GM19397 (cell line): Measurements from ENCODE around the gene DTNBP1.

ENCODE experiments used
- ATAC-seq: cut with Tn5 transposase; IDR thresholded peaks from one replicate; pipeline ENCODE4 v1.9.1; 2021; ENCODE audit warnings: mild to moderate bottlenecking, moderate library complexity; ENCODE audit not compliant: unreplicated experiment

The DTNBP1 gene

DNA sequence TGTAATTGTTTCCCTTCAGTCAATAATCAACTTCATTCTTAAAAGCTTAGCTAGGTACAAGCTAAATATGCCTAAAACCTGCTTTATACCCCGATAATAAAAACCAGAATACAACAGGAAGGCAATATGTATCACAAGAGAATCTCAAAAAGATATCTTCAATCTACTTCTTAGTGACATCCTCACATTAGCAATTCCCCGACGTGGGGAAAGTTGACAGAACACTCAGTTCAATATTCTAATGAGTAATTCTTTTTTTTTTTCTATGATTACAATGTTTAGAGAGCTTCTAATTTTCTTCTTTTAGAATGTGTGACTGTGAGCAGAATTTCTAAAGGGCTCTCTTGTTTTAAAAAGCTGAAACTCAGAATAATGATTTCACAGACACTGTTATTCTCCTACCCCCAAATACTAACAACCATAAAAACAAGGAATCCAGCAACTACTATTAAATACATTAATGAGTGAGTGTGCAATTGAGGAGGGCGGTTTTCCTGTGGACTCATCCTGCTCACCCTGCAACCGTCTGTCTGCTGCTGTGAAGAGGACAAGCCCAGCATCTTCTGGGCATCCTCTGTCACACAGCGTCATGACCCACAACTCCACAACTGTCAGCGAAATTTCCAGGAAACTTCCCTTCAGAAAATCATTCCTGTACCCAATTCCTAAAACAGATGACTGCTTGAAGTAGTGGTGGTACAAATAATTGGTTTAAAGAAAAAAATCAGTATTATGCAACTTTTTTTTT, 68.1 kb downstream of the DTNBP1 start:
- no peak for ATAC-seq

DNA sequence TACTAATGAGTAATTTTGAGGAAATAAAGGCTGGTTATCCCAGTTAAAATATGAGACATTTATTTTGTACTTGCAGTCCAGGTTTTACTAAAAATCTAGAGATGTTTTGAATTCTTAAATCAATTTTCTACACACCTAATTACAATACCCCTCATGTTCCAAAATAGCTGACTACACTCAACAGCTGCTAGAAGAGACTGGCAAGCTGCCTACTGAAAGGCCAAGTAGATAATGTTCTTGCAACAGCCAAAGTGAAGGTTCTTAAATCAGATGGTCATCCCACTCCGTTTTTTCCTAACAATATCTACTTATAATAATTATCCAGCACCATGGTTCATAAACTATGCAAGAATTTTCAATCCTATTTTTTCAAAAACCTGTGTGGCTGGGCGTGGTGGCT, 69.0 kb downstream of the DTNBP1 start:
- no peak for ATAC-seq

DNA sequence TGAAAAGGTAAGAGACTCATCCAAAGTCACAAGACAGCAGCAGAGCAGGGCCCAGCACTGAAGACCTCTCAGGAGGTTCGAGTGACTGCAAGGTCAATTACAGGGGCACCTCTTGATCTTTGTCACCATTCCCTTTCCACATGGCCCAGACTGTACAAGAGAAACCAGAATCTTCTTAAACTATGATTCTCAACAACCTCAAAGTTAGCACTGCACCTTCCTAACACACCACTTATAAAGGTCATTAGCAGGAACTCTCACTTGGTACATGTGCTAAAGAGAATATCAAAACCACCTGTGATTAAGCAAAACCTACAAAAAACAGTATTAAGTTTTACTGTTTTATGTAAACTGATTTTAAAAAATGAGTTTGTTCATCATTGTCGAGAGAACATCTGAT, 70.2 kb downstream of the DTNBP1 start:
- ATAC-seq: no peak

DNA sequence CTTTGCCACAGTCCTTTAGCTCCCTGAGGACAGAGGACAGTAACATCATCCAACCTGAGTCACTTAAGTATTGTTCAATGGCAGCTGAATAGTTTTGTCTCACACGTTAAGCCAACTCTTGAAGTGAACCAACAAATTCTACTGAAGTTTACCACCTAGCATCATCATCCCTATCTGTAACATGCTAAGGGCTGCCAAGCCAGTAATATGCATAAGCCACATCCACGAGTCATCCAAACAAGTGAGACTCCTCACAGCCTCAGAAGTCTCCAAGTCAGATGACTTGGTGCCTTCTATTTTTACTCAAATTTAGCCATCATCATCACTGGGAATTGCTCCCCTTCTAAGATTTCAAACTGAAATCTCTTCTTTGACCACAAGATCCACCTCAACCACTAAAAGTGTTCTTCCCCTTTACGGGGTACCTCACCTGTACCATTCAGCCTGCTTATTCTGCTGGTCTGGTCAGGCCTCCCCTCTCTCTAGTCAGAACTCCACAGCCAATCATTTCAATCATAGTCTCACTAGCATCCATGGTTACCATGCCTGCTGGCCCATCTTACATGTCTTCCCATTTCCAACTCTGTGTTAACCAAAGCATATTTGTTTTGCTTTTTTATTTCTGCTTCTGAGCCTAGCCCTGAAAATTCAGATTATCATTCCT, 73.7 kb downstream of the DTNBP1 start:
- ATAC-seq: no peak

DNA sequence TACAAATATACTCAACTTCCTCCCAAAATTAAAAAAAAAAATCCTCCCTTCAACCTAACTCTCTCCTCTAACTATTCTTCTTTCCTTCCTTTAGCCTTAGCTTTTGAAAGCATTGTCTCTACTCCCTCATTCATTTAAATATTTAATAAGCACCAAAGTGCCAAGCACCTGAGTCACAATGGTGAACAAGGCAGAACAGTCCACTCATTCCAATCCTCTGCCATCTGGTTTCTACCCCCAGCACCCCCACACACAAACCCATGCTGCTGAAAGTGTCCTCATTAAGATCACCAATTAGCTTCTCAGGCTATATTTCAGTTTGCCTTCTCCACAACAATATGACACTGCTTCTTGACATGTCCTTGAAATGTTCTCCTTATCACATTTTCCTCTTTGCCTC, 76.3 kb downstream of the DTNBP1 start:
- ATAC-seq: no peak

DNA sequence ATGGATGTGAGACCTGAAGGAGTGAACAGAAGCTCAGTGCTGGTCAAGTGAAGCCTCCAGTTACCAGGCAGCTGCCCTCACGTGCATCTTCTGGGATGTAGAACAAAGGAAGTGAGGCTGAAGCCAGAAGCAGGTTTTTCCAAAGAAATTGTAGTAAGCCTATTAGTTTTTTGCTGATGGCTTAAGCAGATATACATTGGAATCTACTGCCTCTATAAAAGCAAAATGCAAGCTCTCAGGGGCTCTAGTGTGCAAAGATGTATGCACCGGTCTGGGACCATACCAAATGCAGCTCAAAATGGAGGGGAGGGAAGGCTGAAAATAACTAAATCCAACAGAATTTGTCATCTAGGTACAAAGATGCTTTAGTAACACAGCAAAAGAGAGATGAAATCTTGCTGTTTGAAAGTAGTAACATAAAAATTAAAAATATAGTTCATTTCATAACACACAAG, 77.0 kb downstream of the DTNBP1 start:
- ATAC-seq: no peak

DNA sequence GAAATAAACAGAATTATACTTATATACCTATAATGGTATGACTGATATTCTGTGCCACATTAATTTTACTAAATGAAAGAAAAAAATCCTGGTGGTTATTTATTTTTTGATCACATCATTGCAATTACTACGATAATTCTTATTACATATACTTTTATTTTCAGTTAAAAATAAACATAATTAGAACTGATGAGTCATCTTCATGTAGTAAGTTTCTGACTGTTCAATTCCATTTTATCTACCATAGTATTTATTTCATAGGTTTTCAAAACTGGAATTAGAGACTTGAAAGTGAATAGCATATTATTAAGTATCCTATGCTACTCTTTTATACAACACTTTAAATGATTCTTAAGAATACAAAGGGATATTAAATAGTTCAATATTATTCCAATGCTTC, 80.3 kb downstream of the DTNBP1 start:
- ATAC-seq: no peak

DNA sequence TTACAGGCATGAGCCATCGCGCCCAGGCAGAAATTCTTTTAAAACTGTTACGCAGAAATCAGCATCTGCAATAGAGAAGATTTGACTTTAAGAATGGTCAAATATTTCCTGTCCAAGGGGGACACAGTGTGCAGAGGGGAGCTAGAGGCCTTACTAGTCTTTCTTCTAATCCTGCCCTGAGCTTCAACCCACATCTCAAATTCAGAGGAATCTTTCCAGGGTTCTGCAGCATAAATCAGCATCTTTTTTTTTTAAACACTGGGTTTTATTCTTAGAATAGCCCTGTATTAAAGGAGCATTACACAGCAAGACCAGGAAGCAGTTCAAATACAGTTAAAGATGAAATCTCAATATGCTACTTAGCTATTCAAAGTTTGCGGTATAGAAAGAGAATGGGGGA, 81.1 kb downstream of the DTNBP1 start:
- no peak for ATAC-seq

DNA sequence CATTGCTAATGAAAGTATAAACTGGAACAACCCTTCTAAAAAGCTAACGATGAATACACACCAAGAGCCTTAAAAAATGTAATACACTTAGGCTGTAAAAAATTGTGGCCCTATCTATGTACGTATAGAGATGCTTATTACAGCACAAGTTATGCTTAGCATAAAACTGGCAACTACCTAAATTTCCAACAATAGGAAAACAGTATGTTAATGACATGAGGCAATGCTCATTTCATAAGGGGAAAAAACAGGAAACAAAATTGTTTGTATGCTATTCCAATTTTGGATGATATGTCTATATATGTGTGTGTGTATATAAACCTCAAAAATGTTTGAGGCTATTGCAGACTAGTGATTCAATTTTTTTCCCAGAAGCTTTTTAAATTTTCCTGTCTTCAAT, 82.5 kb downstream of the DTNBP1 start:
- no peak for ATAC-seq

DNA sequence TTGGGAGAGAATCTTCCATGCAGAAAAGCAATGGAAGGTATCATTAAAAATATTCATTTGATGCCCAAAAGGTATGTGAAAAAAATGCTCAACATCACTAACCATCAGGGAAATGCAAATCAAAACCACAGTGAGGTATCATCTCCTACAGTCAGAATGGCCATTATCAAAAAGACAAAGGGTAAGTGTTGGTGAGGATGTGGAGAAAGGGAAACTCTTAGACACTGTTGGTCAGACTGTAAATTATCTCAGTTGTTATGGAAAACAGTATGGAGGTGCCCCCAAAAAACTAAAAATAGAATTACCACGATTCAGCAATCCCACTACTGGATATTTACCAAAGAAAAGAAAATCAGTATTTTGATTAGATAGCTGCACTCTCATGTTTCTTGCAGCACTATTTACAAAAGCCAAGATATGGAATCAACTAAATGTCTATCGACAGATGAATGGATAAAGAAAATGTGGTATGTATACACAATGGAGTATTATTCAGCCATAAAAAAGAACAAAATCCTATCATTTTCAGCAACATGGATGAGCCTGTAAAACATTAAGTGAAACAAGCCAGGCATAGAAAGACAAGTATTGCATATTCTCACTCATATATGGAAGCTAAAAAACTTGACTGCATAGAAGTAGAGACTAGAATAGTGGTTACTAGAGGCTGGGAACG, 84.0 kb downstream of the DTNBP1 start:
- ATAC-seq: no peak

DNA sequence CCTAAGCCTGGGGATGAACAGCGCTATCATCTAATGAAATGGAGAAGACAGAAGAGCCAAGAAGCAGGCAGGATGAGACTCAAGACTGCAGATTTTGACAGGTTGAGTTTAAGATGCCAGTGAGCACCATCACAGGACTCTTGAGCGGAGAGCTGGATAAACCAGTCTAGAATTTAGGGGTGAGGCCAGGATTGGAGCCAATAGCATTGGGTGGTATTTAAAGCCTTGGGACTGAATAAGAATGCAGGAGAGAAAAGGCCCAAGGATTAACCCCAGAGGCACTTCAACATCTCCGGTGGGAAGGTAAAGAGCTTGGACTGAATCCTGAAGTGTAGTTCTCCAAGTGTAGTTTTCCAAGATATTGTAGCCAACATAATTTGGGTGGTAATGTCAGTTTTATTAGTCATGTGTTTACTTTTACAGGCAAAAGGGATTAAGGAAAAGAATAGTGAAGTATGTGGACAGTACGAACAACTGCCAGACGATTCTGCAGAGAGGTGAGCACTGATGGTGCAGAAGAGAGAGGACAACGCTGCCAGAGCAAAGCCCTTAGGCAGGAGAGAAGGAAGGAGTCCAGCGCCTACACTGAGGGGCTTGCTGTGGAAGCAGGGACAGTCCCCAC, 85.2 kb downstream of the DTNBP1 start:
- no peak for ATAC-seq

DNA sequence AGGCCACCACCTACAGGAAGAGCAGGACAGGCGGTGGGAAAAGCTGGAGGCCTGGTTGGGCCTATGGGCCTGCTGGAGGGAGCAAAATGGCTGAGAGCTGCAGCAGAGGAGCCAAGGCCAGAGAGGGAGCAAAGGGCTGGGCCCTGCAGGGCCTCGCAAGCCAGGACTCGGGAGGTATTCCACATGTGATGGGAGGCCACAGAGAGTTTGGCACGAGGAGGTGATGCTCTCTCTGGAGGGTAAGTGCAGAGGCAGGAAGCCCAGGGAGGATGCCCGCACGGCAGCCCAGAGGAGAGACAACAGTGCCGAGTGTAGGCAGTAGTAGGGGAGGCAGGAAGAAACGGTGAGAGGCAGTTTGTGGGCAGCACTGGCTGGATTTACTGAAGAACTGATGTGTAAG, 85.7 kb downstream of the DTNBP1 start:
- ATAC-seq: no peak

DNA sequence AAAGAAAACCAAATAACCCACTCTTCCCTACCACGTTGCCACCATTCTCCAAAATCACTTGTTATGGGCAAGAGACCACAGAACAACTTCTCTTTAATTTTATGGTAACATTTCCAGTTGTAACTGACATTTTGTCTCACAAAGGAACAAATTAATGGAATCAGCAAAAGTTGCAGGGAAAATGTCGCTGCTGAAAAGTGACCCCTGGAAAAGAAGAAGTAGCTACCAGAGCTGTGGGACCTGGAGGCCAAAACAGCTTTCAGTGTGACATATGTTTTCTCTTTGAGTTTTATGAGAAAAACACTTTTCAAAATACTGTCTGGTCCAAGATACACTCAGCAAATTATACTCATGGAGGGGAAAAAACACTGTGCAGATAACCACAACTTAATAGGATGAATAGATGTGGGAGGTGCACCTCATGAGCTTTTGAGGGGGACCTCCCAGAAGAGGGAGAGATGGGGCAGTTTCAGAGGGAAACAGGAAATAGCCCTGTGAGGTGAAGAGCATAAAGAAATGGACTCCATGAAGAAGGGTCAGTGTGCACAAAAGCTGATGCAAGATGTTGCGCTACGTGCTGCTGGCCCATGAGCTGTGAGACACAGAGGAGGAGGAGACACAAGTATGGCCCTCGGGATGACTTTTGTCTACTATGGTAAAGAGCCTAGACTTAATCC, 87.3 kb downstream of the DTNBP1 start:
- no peak for ATAC-seq

DNA sequence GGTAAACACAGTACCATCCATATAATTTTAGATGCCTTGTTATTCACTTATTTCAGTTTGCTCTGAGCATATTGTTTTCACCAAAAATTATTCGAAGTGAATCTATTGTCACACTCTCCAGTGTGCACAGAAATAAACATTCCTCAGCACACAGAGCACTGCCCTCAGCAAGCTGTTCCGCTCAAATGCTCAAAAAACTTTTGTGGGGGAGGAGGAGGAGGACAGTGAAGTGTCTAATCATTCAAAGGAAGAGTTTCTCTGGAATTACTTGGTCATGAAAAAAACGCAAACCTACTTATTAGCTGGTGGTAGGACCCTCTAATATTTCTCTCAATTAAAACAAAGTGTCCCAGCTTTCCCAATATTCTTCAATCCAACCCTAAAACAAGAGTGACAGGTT, 88.3 kb downstream of the DTNBP1 start:
- ATAC-seq: no peak

DNA sequence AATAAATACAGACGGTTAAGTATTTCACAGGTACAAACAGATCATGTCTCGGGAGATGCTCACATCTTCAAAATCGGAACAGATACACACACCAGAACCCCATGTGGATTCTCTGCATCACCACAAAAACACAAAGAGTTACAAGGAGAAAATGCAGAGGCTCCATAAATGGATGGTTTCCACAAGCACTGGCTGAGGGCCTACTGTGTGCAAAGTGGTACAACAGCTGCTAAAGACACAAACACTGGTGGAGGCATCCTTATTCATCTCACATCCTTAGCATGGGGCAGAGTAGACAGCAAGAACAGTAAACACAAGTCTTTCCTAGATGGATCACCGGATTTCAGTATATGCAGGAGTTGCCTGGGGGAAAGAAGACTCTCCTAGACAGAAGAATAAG, 88.8 kb downstream of the DTNBP1 start:
- no peak for ATAC-seq

DNA sequence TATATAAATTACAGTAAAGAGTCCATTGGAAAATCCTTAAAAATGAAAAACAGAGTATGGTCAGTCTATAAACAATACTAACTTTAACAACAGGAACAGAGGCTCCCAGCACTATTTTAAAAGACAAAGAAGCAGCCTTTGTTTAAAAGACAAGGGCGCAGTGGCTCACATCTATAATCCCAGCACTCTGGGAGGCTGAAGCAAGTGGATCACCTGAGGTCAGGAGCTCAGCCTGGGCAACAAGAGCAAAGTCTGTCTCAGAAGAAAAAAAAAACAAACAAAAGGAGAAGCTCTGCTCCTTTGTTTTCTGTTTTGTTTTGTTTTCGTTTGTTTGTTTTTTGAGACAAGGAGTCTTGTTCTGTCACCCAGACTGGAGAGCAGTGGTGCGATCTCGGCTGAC, 89.4 kb downstream of the DTNBP1 start:
- no peak for ATAC-seq

DNA sequence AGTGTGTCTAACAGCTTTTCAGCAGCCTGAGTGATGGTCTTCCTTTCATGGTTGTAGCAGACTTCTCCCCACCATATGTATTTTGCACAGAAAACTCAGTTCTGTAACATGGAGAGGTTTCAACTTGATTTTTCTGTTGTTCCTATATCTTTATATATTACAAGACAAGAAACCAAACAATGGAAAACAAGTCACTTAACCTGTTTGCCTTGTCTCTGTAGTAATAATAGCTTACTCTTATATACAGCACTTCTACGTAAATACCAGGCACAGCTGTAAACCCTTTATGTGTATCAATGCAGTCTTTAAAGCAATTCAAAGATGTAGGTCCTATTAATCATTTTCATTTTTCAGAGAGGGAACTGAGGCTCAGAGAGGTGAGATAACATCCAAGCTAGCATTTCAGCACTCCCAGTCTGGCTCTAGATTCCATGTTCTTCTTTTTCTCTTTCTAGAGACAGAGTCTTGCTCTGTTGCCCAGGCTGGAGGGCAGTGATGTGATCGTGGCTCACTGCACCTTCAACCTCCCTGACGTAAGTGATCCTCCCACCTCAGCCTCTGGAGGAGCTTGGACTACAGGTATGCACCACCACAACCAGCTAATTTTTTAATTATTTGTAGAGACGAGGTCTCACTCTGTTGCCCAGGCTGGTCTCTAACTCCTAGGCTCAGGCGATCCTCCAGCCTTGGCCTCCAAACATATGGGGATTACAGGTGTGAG, 90.4 kb downstream of the DTNBP1 start:
- ATAC-seq: no peak

DNA sequence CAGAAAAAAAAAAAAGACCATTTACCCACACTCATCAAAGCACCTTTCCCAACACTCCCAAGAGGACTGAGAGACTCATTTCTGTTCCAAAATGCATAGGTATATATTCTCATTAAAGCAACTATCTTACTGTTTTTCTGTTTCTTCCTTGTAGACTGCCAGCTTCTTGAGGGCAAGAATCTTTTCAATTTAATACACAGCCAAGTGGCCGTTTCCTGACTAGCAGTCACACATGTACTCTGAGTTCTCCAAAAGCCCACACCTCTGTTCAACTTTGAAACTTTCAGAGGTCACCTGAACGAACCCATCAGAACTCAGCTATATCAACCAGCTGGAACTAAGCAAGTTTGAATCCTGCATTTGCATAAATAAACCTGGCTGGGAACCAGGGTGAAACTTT, 92.7 kb downstream of the DTNBP1 start:
- ATAC-seq: no peak

DNA sequence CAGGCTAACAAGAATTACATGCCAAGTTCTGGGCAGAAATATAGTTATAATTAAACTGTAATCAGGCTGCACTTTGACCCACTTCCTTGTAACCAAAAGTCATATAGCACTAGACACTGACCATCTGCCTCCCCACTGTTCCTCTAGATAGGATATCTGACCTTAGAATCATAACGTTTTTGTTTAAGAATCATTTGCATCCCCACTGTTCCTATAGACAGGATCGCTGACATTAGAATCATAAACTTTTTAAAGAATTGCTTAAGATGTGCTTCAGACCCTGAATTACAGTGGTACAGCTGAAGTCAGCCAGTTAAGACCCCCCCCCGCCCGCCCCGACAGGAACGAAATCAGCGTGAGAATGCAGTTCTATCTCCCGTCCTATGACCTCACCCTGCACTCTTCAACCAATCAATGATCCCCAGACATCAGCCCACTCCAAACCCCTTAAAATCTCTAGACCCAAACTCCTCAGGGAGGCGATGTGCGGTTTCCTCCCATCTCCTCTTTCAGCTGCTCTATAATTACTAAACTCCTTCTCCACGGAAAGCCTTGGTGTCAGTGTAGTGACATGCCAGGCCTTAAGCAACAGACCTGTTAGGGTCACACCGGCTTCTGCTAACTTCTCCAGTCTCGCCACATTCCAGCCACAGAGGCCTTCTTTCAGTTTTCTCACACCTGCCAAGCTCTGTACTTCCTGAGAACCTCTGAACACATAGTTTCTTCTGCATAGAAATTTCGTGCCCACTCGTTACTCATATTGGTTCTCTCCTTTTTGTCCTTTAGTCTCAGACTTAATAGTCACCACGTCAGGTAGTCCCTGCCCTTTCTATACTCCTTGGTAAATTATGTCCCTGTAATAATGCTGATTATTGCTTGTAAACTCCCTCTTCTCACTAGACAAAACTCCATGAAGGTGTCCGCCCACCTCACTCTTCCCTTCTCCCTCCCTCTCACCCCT, 93.5 kb downstream of the DTNBP1 start:
- ATAC-seq: no peak
